GM18873 (cell line): ENCODE results near the gene RAPGEF1.

Source experiments
- ATAC-seq: cut with Tn5 transposase; IDR thresholded peaks from one replicate; pipeline ENCODE4 v1.9.1; 2021; ENCODE audit warnings: mild to moderate bottlenecking, moderate library complexity, moderate number of reproducible peaks; ENCODE audit not compliant: unreplicated experiment, low FRiP score

The RAPGEF1 gene

DNA sequence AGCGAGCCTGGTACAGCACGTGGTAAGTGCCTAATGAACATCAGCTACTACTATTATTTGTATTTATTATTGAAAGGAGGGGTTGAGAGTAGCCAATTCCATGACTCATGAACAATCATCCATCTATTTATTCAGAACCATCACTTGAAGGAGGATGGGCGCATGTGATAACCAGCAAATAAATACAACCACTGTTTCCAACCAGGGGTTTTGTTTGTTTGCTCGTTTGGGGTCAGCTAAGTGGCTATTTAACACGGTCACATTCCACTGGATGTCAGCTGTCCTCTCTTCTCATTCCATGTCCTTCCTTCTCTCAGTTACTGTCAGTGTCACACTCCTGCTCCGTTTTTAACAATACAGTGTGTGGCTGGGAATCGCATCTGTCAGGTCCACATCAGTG, 8.6 kb downstream of the RAPGEF1 start:
- no peak for ATAC-seq

DNA sequence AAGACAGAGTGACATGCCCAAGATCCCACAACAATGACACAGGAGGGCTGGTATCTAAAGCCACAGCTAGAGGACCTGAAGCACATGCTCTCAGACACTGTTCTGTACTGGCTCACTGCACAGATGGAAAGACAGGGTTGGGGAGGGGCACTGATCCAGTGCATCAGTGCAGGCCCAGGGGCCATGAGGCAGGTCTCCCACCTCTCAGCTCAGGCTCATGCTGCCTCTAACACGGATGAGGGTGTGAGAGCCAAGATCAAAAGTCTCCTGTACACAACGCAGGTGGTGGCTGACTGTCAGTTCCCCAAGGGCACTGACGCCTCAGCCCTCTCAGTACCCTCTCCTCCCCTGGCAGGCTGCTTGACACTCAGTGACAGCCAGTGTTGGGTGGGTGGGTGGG, 10.9 kb downstream of the RAPGEF1 start:
- peak; percentile 24 for ATAC-seq

DNA sequence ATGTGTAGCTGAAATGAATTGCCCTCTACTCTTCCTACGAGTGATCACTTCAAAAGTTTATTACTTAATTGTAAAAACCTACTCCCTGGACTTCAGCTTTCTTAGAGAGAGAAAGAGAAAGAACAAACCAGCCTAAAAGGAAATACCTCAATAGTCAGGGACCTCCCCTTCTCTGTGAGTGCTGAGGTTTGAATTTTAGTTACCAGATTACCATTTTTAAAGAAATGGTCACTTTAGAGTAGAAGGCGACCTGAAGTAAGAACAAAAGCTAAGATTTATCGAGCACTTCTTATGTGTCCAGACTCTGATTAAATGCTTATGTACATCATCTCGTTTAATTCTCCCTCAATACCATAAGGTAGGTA, 11.3 kb downstream of the RAPGEF1 start:
- no peak for ATAC-seq

GRCh38 chr9:131727795-131728545, 11.9 kb downstream of the RAPGEF1 start:
- no peak for ATAC-seq

DNA sequence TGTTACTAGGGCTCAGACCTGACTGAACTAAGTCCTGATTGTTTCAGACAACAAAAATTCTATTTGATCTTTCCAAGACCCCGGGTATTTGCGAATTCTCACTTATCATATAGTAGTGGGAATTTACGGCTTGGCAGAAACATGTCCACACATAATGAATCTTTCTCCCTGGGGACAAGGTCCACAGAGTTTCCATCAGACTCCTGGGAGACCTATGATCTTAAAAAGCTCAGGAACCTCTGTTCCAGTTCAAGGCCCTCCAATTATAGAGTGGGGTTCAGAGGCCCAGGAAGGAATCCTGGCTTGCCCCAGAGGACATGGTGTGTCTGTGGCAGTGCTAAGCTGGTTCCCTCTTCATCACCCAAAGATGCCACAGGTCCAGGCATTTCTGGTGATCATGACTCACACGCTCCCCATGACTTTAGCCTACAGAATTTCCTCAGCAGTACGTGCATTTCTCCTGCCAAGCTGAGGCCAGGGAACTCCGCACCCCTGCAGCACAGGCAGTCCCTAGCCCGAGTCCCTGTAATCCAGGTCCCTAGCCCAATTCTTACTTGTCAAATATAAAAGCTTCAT, 12.6 kb downstream of the RAPGEF1 start:
- no peak for ATAC-seq

- no peak for ATAC-seq
Measured at GRCh38 chr9:131724683-131725082, 15.2 kb downstream of the RAPGEF1 start.

- no peak for ATAC-seq
Measured at GRCh38 chr9:131723632-131724031, 16.2 kb downstream of the RAPGEF1 start.

DNA sequence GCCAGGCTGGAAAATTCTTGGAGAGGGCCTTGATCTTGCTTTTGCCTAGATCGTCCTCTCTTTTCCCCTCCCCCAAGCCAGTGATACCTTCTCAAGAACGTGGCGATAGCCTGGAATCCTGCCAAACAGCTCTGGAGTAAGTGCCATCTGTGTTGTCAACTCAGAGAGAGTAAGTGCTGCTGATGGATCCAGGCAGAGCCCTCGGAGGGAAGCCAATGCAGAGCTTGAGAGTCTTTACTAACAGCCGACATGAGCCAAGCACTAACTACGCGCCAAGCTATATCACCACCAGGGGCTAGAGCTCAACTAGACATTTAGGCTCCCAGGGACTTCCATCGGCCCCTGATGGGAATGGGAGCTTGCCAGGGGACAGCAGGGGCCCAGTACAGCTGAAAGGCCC, 17.6 kb downstream of the RAPGEF1 start:
- ATAC-seq = no peak

DNA sequence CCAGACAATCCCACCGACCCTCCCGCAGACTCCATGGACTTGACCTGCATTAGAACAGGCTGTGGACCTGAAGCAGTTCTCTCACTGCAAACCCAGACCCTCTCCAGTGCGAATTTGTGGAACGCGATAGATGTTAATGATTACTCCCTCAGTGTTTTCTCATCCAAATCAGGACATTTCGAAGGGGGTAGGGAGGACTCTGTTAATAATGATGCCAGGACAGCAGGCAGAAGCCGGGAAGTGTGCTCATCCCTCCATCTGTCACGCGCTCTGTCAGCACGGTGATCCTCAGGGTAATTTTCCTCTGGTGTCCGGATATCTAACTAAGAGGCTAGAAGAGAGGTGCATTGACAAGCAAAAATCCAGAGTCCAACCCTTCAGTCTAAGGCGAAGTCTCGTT, 18.8 kb downstream of the RAPGEF1 start:
- no peak for ATAC-seq

- no peak for ATAC-seq
Measured at GRCh38 chr9:131720330-131720729, 19.5 kb downstream of the RAPGEF1 start.

GRCh38 chr9:131719262-131719908, 20.5 kb downstream of the RAPGEF1 start:
- no peak for ATAC-seq

DNA sequence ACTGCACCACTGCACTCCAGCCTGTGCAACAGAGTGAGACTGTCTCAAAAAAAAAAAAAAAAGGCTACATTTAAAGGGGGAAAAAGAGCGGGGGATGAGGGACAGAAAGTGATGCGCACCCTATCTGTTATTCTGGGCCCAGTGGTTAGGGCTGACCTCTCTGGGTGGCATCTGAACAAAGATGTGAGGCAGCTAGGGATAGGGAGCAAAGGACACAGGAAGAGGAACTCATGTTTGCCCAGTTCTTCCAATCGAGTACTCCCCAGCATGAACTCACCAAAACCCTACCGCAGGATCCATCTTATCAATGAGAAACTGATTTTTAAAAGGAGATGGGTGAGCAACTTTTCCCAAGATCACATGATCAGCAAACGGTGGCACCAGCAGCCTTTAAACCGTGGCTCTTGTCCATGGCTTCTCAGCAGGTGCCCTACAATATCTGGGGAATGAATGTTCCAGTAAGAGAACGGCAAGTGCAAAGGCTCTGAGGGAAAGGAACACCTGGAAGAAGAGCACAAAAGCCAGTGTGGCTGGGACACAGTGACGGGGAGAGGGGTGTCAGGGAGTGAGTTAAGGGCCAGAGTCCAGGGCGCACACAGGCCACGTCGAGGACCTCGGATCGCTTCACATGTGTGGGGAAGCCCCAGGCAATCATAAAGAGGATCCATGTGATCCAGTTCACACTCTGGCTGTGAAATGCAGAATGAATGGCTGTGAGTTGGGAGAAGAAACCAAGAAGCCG, 22.0 kb downstream of the RAPGEF1 start:
- ATAC-seq = no peak

DNA sequence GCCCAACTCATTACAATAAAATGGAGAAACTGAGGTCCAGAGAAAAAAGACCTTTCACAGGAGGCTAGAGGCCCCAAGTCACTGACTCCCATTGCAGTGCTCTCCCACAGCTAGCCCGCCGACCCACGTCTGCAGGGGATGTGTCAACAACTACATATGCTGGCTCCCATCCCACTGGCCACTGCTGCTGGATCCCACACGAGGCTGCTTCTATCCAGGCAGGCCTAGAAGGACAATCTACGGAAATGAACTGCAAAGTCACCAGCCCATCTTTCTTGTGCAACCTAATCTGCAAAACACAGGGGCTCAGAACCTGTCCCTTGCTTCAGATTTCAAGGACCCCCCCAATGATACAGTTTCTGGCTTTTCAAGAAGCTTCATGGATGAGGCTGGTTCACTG, 24.0 kb downstream of the RAPGEF1 start:
- ATAC-seq = no peak

- no peak for ATAC-seq
Measured at GRCh38 chr9:131714821-131715220, 25.1 kb downstream of the RAPGEF1 start.

GRCh38 chr9:131714161-131714646, 25.7 kb downstream of the RAPGEF1 start:
- ATAC-seq = no peak

DNA sequence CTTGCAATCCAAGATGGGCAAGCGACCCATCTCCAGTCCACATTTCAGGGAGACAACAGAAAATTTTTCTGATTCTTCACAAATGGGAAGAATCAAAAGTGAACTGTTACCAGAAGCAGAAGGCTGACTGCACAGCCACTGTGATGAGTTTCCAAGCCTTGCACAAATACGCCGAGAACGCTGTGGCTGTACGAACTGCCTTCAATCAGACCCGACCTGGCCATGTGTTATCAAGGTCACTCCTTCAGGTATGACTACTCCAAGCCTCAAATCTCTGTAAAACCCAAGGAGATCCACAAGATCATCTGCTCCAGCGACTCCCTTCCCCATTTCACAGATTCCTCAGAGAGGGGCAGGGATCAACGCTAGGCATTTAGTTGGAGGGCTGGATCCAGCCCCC, 26.9 kb downstream of the RAPGEF1 start:
- ATAC-seq = no peak

GRCh38 chr9:131712151-131712716, 27.6 kb downstream of the RAPGEF1 start:
- no peak for ATAC-seq

DNA sequence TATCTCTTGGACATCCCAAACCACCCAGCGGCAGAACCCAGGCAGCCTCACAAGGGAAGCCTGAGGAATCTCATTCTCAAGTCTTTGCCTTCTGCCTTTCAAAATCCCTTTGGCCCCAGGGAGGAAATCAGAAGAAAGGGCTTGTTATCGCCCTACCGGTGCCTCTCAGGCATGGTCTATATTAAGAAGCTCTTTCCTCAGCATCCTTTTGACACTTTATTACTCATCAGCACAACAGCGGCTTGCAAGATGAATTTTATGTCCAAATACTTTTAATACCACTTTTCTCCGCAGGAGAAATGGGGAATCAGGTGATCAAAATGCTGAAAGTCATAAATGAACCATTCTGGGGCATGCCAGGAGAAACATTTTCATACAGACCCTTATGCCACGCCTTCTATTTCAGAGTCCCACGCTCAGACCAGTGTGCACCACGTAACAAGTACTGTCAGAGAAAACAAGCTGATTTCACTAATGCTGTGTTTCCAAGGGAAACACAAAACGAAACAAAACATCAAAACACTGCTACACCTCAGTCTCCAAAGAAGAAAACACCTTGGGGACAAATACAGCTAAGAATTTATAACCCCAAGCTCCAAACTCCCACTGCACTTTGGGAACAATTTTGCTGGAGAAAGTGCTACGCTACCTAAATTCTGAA, 30.0 kb downstream of the RAPGEF1 start:
- peak; percentile 40 for ATAC-seq

- ATAC-seq = peak; percentile 9
Measured at GRCh38 chr9:131709010-131709770, 30.7 kb downstream of the RAPGEF1 start.
